H1 (cell line): Measurements from ENCODE around the gene CA10. TPM values are rescaled to one million over a fixed set of nuclear protein-coding genes. Genes with fewer than 3 reads are reported as not detected.

ENCODE experiments used
- CTCF ChIA-PET: fragments of 300-600 bp; sonication (Branson Sonifier 250); formaldehyde crosslinking; loops from one replicate; lab custom pipeline; 2021; ENCODE audit not compliant: partially characterized antibody; lab: Charles Lee
- POLR2A ChIA-PET: fragments of 300-600 bp; sonication (Branson Sonifier 250); formaldehyde crosslinking; loops from one replicate; lab custom pipeline; 2021; ENCODE audit warnings: inconsistent platforms; ENCODE audit not compliant: partially characterized antibody; lab: Charles Lee
- DNase-seq, 2 experiments: peaks; one replicate each; pipeline versions ENCODE4 v3.0.0 to v3.0.0-alpha.2; 2010 to 2022; ENCODE audit warnings: low spot score in 2 of 2, low read depth in 1 of 2, mixed read lengths in 1 of 2
- FAIRE-seq: peaks from 2 replicates; lab custom pipeline; 2011; peaks lifted over from hg19 to GRCh38; lab: Jason Lieb, UNC
- H2AFZ ChIP-seq: 2 replicates; pipeline ENCODE4 v1.8.1; 2012; ENCODE audit warnings: low read length, inconsistent platforms
- H2AK5ac ChIP-seq: 2 replicates; pipeline ENCODE4 v1.6.1; 2013; ENCODE audit warnings: low read depth, low read length
- H2BK120ac ChIP-seq: replicated peaks from 2 replicates; pipeline ENCODE3; 2013; ENCODE audit warnings: low read depth, low read length, inconsistent platforms
- H2BK12ac ChIP-seq: 2 replicates; pipeline ENCODE4 v1.6.1; 2013; ENCODE audit warnings: low read depth, low read length
- H2BK15ac ChIP-seq: 2 replicates; pipeline ENCODE4 v1.6.1; 2013; ENCODE audit warnings: low read length
- H2BK20ac ChIP-seq: 2 replicates; pipeline ENCODE4 v1.6.1; 2013; ENCODE audit warnings: low read length
- H2BK5ac ChIP-seq: 2 replicates; pipeline ENCODE4 v1.6.1; 2013; ENCODE audit warnings: low read depth, low read length
- H3K14ac ChIP-seq: 2 replicates; pipeline ENCODE4 v1.6.1; 2013; ENCODE audit warnings: inconsistent platforms; ENCODE audit not compliant: insufficient read length
- H3K18ac ChIP-seq: 2 replicates; pipeline ENCODE4 v1.6.1; 2013; ENCODE audit warnings: low read length; ENCODE audit errors: extremely low read depth
- H3K23ac ChIP-seq: 2 replicates; pipeline ENCODE4 v1.6.1; 2013; ENCODE audit warnings: inconsistent platforms; ENCODE audit not compliant: insufficient read length
- H3K23me2 ChIP-seq: 2 replicates; pipeline ENCODE4 v1.6.1; 2013; ENCODE audit warnings: low read depth, low read length
- H3K27ac ChIP-seq: 2 replicates; pipeline ENCODE4 v1.6.1; 2011; ENCODE audit warnings: low read depth, low read length, inconsistent platforms
- H3K27me3 ChIP-seq, 4 experiments: replicated peaks in 1 of 4; 1 replicate in 1 of 4; 2 replicates in 3 of 4; pipeline versions ENCODE4 v1.6.1 to v1.8.1; 2011 to 2013; ENCODE audit warnings: low read length in 3 of 4, mild to moderate bottlenecking in 3 of 4, inconsistent platforms in 2 of 4, mixed read lengths in 2 of 4, moderate library complexity in 1 of 4; ENCODE audit not compliant: control insufficient read depth in 3 of 4, insufficient read depth in 3 of 4; ENCODE audit errors: extremely low read depth in 1 of 4
- H3K36me3 ChIP-seq, 4 experiments: 2 replicates each; pipeline versions ENCODE4 v1.6.1 to v1.8.1; 2011 to 2013; ENCODE audit warnings: mild to moderate bottlenecking in 4 of 4, low read length in 3 of 4, moderate library complexity in 2 of 4, control low read depth in 1 of 4, inconsistent platforms in 1 of 4; ENCODE audit not compliant: insufficient read depth in 4 of 4, control insufficient read depth in 2 of 4
- H3K4ac ChIP-seq: replicated peaks from 2 replicates; pipeline ENCODE3; 2013; ENCODE audit warnings: low read length, low read depth, mixed read lengths, inconsistent platforms; ENCODE audit not compliant: insufficient read length
- H3K4me1 ChIP-seq, 4 experiments: replicated peaks in 1 of 4; 1 replicate in 1 of 4; 2 replicates in 3 of 4; pipeline versions ENCODE4 v1.6.1 to v1.8.1; 2011 to 2013; ENCODE audit warnings: low read length in 3 of 4, inconsistent platforms in 2 of 4, mixed read lengths in 1 of 4; ENCODE audit not compliant: insufficient read depth in 4 of 4, control insufficient read depth in 3 of 4
- H3K4me2 ChIP-seq, 2 experiments: 2 replicates each; pipeline versions ENCODE4 v1.6.1 to v1.8.1; 2011 to 2013; ENCODE audit warnings: low read depth in 2 of 2, low read length in 2 of 2, control low read depth in 1 of 2, inconsistent platforms in 1 of 2, mild to moderate bottlenecking in 1 of 2; ENCODE audit not compliant: insufficient read depth in 1 of 2
- H3K4me3 ChIP-seq, 4 experiments: fragments of 200-600, 300-600 bp in 1 of 4; sonication (generic), shearing (Covaris generic), sonication (Bioruptor Twin) in 1 of 4; 2 replicates each; pipeline versions ENCODE4 v1.5.1 to v1.8.1; 2011 to 2016; ENCODE audit warnings: low read length in 4 of 4, low read depth in 3 of 4, control low read depth in 2 of 4, inconsistent platforms in 2 of 4, mild to moderate bottlenecking in 2 of 4, mixed read lengths in 1 of 4, moderate library complexity in 1 of 4; ENCODE audit not compliant: insufficient read depth in 2 of 4; ENCODE audit errors: extremely low read depth in 1 of 4
- H3K56ac ChIP-seq: replicated peaks from 2 replicates; pipeline ENCODE3; 2013; ENCODE audit warnings: low read depth, mild to moderate bottlenecking, mixed read lengths, low read length, inconsistent platforms; ENCODE audit not compliant: insufficient read length
- H3K79me1 ChIP-seq: 2 replicates; pipeline ENCODE4 v1.6.1; 2013; ENCODE audit warnings: low read depth, low read length, control low read depth
- H3K79me2 ChIP-seq, 2 experiments: 2 replicates each; pipeline versions ENCODE4 v1.6.1 to v1.8.1; 2012 to 2013; ENCODE audit warnings: low read length in 2 of 2, mild to moderate bottlenecking in 2 of 2, inconsistent platforms in 1 of 2; ENCODE audit not compliant: insufficient read depth in 2 of 2, control insufficient read depth in 1 of 2
- H3K9ac ChIP-seq, 4 experiments: replicated peaks in 1 of 4; 1 replicate in 1 of 4; 2 replicates in 3 of 4; pipeline versions ENCODE4 v1.6.1 to v1.8.1; 2011 to 2013; ENCODE audit warnings: low read depth in 3 of 4, low read length in 3 of 4, control low read depth in 2 of 4, mild to moderate bottlenecking in 2 of 4, moderate library complexity in 2 of 4, inconsistent platforms in 1 of 4; ENCODE audit errors: extremely low read depth in 1 of 4
- H3K9me3 ChIP-seq, 2 experiments: 2 replicates each; pipeline versions ENCODE4 v1.6.1 to v1.8.1; 2012 to 2013; ENCODE audit warnings: mild to moderate bottlenecking in 2 of 2, moderate library complexity in 2 of 2, control low read depth in 1 of 2, inconsistent platforms in 1 of 2, low read depth in 1 of 2, low read length in 1 of 2, mixed read lengths in 1 of 2; ENCODE audit not compliant: insufficient read depth in 2 of 2
- H4K20me1 ChIP-seq, 2 experiments: replicated peaks in 1 of 2; 2 replicates each; pipeline versions ENCODE3 to v1.8.1; 2011 to 2013; ENCODE audit warnings: inconsistent platforms in 2 of 2, low read length in 2 of 2, mild to moderate bottlenecking in 1 of 2; ENCODE audit not compliant: insufficient read depth in 2 of 2, control insufficient read depth in 1 of 2
- H4K5ac ChIP-seq: 2 replicates; pipeline ENCODE4 v1.6.1; 2013; ENCODE audit warnings: low read length, low read depth, mixed read lengths, inconsistent platforms; ENCODE audit not compliant: insufficient read length
- H4K8ac ChIP-seq: 2 replicates; pipeline ENCODE4 v1.8.0; 2013; ENCODE audit warnings: mild to moderate bottlenecking, moderate library complexity, low read length, inconsistent platforms; ENCODE audit not compliant: insufficient read depth; ENCODE audit errors: extremely low read depth
- H4K91ac ChIP-seq: replicated peaks from 2 replicates; pipeline ENCODE3; 2013; ENCODE audit warnings: low read length, mixed read lengths, inconsistent platforms; ENCODE audit not compliant: insufficient read length
- CBX8 ChIP-seq: fragments of 300-800, 300-1000 bp; sonication (generic); IDR thresholded peaks from 2 replicates; pipeline ENCODE4 v1.7.1; 2016; ENCODE audit warnings: low read depth, low read length, borderline replicate concordance
- JUND ChIP-seq: IDR thresholded peaks from 2 replicates; pipeline ENCODE4 v1.6.1; 2011; ENCODE audit warnings: mild to moderate bottlenecking, improper control_type of control experiment, low read length
- KDM4A ChIP-seq: IDR thresholded peaks from one replicate; pipeline ENCODE4 v1.7.1; 2012; ENCODE audit warnings: low read depth, mild to moderate bottlenecking, moderate library complexity, low read length, inconsistent platforms; ENCODE audit not compliant: severe bottlenecking
- MAFK ChIP-seq: IDR thresholded peaks from 2 replicates; pipeline ENCODE4 v1.6.1; 2012; ENCODE audit warnings: low read depth, mild to moderate bottlenecking, improper control_type of control experiment, low read length
- RNF2 ChIP-seq: fragments of 200-900, 300-1000 bp; sonication (generic); IDR thresholded peaks from 2 replicates; pipeline ENCODE4 v1.7.1; 2016; ENCODE audit warnings: borderline replicate concordance, low read depth, mild to moderate bottlenecking, antibody characterized with exemption, low read length; ENCODE audit not compliant: poor library complexity, severe bottlenecking; ENCODE audit errors: missing control alignments
- SIX5 ChIP-seq: IDR thresholded peaks from 2 replicates; pipeline ENCODE4 v1.6.1; 2011; ENCODE audit warnings: mild to moderate bottlenecking, low read depth, low read length
- SRF ChIP-seq: IDR thresholded peaks from 2 replicates; pipeline ENCODE4 v1.6.1; 2011; ENCODE audit warnings: mild to moderate bottlenecking, low read depth, low read length, moderate library complexity
- SUZ12 ChIP-seq: fragments of 200-600 bp; sonication (generic); IDR thresholded peaks from 2 replicates; pipeline ENCODE4 v1.6.1; 2012; ENCODE audit warnings: mild to moderate bottlenecking, inconsistent platforms, low read length, moderate library complexity, mixed read lengths
- TAF1 ChIP-seq: IDR thresholded peaks from 2 replicates; pipeline ENCODE4 v1.6.1; 2011; ENCODE audit warnings: mild to moderate bottlenecking, low read depth, low read length
- TEAD4 ChIP-seq: IDR thresholded peaks from 2 replicates; pipeline ENCODE4 v1.6.1; 2012; ENCODE audit warnings: low read depth, low read length, inconsistent platforms, mixed read lengths
- WGBS, 2 experiments: shearing (Covaris generic) in 1 of 2; methylation state at CpG; one replicate each; pipeline versions ENCODE4 v1.1.6 to v1.1.7; 2013 to 2015; ENCODE audit warnings: low lambda C conversion rate in 2 of 2, mixed read lengths in 2 of 2, inconsistent platforms in 1 of 2, low coverage in 1 of 2, missing lambda C conversion rate in 1 of 2; ENCODE audit not compliant: insufficient replicate concordance in 2 of 2, insufficient coverage in 1 of 2, insufficient read length in 1 of 2; ENCODE audit errors: extremely low coverage in 1 of 2, missing lambda C conversion rate in 1 of 2; 5-methylcytosine and 5-hydroxymethylcytosine counted together
- polyA plus RNA-seq, 7 experiments: library from polyadenylated mRNA; depleted of rRNA in 3 of 7; stranded (reverse) in 5 of 7; unstranded in 2 of 7; fragments of >200 nt in 5 of 7; fragments of 200-250 nt in 2 of 7; gene quantifications; 1 replicate in 5 of 7; 2 replicates in 1 of 7; 4 replicates in 1 of 7; pipeline versions ENCODE4 v1.2.1 to v1.2.3, GENCODE V29; 2011 to 2013; ENCODE audit warnings: missing spikeins in 2 of 7, mixed read lengths in 2 of 7
- total RNA-seq: library from RNA; stranded (reverse); fragmentation: NEBNext Ultra II Directional; extraction: Animal tissue kit (Norgen Biotek cat#: 25700); gene quantifications from 2 replicates; pipeline ENCODE4 v1.2.1, GENCODE V29; 2021
- TF ChIP-seq, protein P1 (sequence below): IDR thresholded peaks from 2 replicates; pipeline ENCODE4 v1.6.1; 2012; ENCODE audit warnings: inconsistent platforms

The CA10 gene
- total and polyA plus RNA-seq, 2 of the 8 experiments (the other 6 are each of a cell fraction or from before 2014, with no cell fraction given) = 0.60 to 0.63 TPM

- 8% methylated on average over 29 of the region's 40 CpGs; no CpG with 5 or more reads in 1 of the 2 experiments for WGBS, 2 experiments
- Histone ChIP-seq H3K36me3 (no peaks in the 10 kb centered on the region), H3K23ac (no peak overlapping the region), H3K79me2 (no peaks in the 10 kb centered on the region), H3K4me3 (peak overlapping the region; percentile 60 to 75 (median 65)), H3K9me3 (no peaks in the 10 kb centered on the region), H3K4me1 (peaks cover 0 to 6% (median 2%) of the 10 kb centered on the region in 4 experiments; a peak in 4 of 7 replicates), H3K4ac (no peak overlapping the region), H3K27ac (no peak overlapping the region), H2AFZ (peak overlapping the region; percentile 64), H3K14ac (no peak overlapping the region), H2AK5ac (no peak overlapping the region), H2BK12ac (no peak overlapping the region), H3K27me3 (peaks cover 34 to 50% (median 42%) of the 10 kb centered on the region in 4 experiments), H3K18ac (no peak overlapping the region), H4K91ac (no peak overlapping the region), H2BK120ac (no peak overlapping the region), H4K8ac (no peak overlapping the region), H2BK15ac (no peak overlapping the region), H3K23me2 (peaks cover 20% of the 10 kb centered on the region; the same call in 1 of the 2 replicates), H2BK5ac (no peak overlapping the region), H4K5ac (no peak overlapping the region), H3K56ac (no peak overlapping the region), H3K4me2 (peak overlapping the region; percentile 91 to 97), H4K20me1 (no peaks in the 10 kb centered on the region), H3K79me1 (no peaks in the 10 kb centered on the region), H3K9ac (no peak overlapping the region), H2BK20ac (no peak overlapping the region)
- FAIRE-seq (no peak), DNase-seq (no peak)
- POLR2A ChIA-PET = interaction anchor here (1.3 kb wide), 1 partner anchor 18 kb away, joined by 4 read pairs; no protein-coding TSS in a partner anchor
- CTCF ChIA-PET = interaction anchor here (0.6 to 3.1 kb wide), 4 partner anchors 12 to 298 kb away, joined by 3 to 17 read pairs (median 4); no protein-coding TSS in a partner anchor
- no peak for TF ChIP-seq CBX8
- TF ChIP-seq JUND = no peak
- TF ChIP-seq MAFK = no peak
- no peak for TF ChIP-seq SRF
- no peak for TF ChIP-seq SIX5
- peak; percentile 89 for TF ChIP-seq SUZ12
- no peak for TF ChIP-seq TAF1
- TF ChIP-seq, protein P1, sequence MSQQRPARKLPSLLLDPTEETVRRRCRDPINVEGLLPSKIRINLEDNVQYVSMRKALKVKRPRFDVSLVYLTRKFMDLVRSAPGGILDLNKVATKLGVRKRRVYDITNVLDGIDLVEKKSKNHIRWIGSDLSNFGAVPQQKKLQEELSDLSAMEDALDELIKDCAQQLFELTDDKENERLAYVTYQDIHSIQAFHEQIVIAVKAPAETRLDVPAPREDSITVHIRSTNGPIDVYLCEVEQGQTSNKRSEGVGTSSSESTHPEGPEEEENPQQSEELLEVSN = no peak
- peak; percentile 20 for TF ChIP-seq RNF2
- peak; percentile 34 for TF ChIP-seq KDM4A
- no peak for TF ChIP-seq TEAD4
Observed at GRCh38 chr17:52159246-52160135, 977 bp upstream of the CA10 start.
